HEK293T (cell line): ENCODE data around the gene TDRD1.

Experiments
- ARNT ChIP-seq: fragments of 450-650 bp; IDR thresholded peaks from 2 replicates; pipeline ENCODE4 v1.6.1; 2017; ENCODE audit warnings: mild to moderate bottlenecking
- CTBP1 ChIP-seq: fragments of 450-650 bp; IDR thresholded peaks from 2 replicates; pipeline ENCODE4 v1.6.1; 2016; ENCODE audit warnings: borderline replicate concordance
- FOXK2 ChIP-seq: fragments of 450-650 bp; IDR thresholded peaks from 2 replicates; pipeline ENCODE4 v1.6.1; 2016; ENCODE audit warnings: mild to moderate bottlenecking
- SP1 ChIP-seq: fragments of 450-650 bp; IDR thresholded peaks from 2 replicates; pipeline ENCODE4 v1.6.1; 2017
- SUZ12 ChIP-seq: fragments of 450-650 bp; IDR thresholded peaks from 2 replicates; pipeline ENCODE4 v1.6.1; 2016; ENCODE audit warnings: mild to moderate bottlenecking
- TF ChIP-seq, protein P1 (sequence below): fragments of 450-650 bp; IDR thresholded peaks from 2 replicates; pipeline ENCODE4 v1.6.1; 2016

- no peak for TF ChIP-seq SUZ12
- no peak for TF ChIP-seq ARNT
- TF ChIP-seq, protein P1, sequence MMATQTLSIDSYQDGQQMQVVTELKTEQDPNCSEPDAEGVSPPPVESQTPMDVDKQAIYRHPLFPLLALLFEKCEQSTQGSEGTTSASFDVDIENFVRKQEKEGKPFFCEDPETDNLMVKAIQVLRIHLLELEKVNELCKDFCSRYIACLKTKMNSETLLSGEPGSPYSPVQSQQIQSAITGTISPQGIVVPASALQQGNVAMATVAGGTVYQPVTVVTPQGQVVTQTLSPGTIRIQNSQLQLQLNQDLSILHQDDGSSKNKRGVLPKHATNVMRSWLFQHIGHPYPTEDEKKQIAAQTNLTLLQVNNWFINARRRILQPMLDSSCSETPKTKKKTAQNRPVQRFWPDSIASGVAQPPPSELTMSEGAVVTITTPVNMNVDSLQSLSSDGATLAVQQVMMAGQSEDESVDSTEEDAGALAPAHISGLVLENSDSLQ: no peak
- no peak for TF ChIP-seq CTBP1
- no peak for TF ChIP-seq SP1
- no peak for TF ChIP-seq FOXK2
Observed at GRCh38 chr10:114206902-114207301, 27.7 kb downstream of the TDRD1 start.
